ENCODE data around the gene NANOS2.

- TF ChIP-seq CTCF (conservative IDR thresholded peaks at IDR 0.05; ENCODE audit: low read length) (no peak), EZH2phosphoT487 (IDR thresholded peaks at IDR 0.05; ENCODE audit: borderline replicate concordance, low read depth, low read length) (no peak)
These were observed 41.3 kb downstream of the NANOS2 start for GRCh38 chr19:45873219-45873772.

Data from OCI-LY7 (cell line).